ENCODE data around the gene PLCG2.

PLCG2 gene

GRCh38 chr16:81842564-81843242, 63.6 kb downstream of the PLCG2 start:
- ATAC-seq (ENCODE audit: low read depth) (no peak), DNase-seq (ENCODE audit: low spot score in 2 of 2) (no peak)
- peaks cover 58% of the 10 kb centered on the region for H3K4me1 Mint-ChIP-seq
- H3K27ac Mint-ChIP-seq = peak overlapping the region; percentile 93
- H3K4me3 Mint-ChIP-seq = peak overlapping the region; percentile 73
- peaks cover 2% of the 10 kb centered on the region for H3K9me3 Mint-ChIP-seq
- no peaks in the 10 kb centered on the region for H3K27me3 Mint-ChIP-seq
- H3K36me3 Mint-ChIP-seq = peaks cover 16% of the 10 kb centered on the region

- H3K27ac Mint-ChIP-seq = peak overlapping the region; percentile 93
- peaks cover 2% of the 10 kb centered on the region for H3K9me3 Mint-ChIP-seq
- H3K4me1 Mint-ChIP-seq = peaks cover 60% of the 10 kb centered on the region
- ATAC-seq (ENCODE audit: low read depth) (no peak), DNase-seq (ENCODE audit: low spot score in 2 of 2) (no peak)
- no peaks in the 10 kb centered on the region for H3K27me3 Mint-ChIP-seq
- peak overlapping the region; percentile 11 for H3K4me3 Mint-ChIP-seq
- peaks cover 19% of the 10 kb centered on the region for H3K36me3 Mint-ChIP-seq
These were observed 64.1 kb downstream of the PLCG2 start for GRCh38 chr16:81843243-81843582.

- ATAC-seq (ENCODE audit: low read depth) = peak; percentile 5
- peak overlapping the region; percentile 2 for H3K4me3 Mint-ChIP-seq
- H3K9me3 Mint-ChIP-seq = peaks cover 2% of the 10 kb centered on the region
- no peak for DNase-seq (ENCODE audit: low spot score in 2 of 2)
- H3K36me3 Mint-ChIP-seq = peaks cover 20% of the 10 kb centered on the region
- H3K4me1 Mint-ChIP-seq = peaks cover 62% of the 10 kb centered on the region
- peak overlapping the region; percentile 93 for H3K27ac Mint-ChIP-seq
- H3K27me3 Mint-ChIP-seq = no peaks in the 10 kb centered on the region
These were observed 64.6 kb downstream of the PLCG2 start for GRCh38 chr16:81843683-81844082.

GRCh38 chr16:81846105-81846504, 67.0 kb downstream of the PLCG2 start:
- H3K9me3 Mint-ChIP-seq = peaks cover 2% of the 10 kb centered on the region
- H3K4me3 Mint-ChIP-seq = no peak overlapping the region
- no peak for ATAC-seq (ENCODE audit: low read depth)
- no peak for DNase-seq (ENCODE audit: low spot score in 2 of 2)
- H3K4me1 Mint-ChIP-seq = peaks cover 71% of the 10 kb centered on the region
- H3K27me3 Mint-ChIP-seq = no peaks in the 10 kb centered on the region
- peak overlapping the region; percentile 61 for H3K27ac Mint-ChIP-seq
- peaks cover 29% of the 10 kb centered on the region for H3K36me3 Mint-ChIP-seq

GRCh38 chr16:81848306-81848853, 69.3 kb downstream of the PLCG2 start:
- ATAC-seq (ENCODE audit: low read depth) (no peak), DNase-seq (ENCODE audit: low spot score in 2 of 2) (no peak)
- H3K27ac Mint-ChIP-seq = peak overlapping the region; percentile 88
- no peaks in the 10 kb centered on the region for H3K27me3 Mint-ChIP-seq
- peaks cover 33% of the 10 kb centered on the region for H3K36me3 Mint-ChIP-seq
- H3K4me1 Mint-ChIP-seq = peaks cover 69% of the 10 kb centered on the region
- peak overlapping the region; percentile 48 for H3K4me3 Mint-ChIP-seq
- peaks cover 2% of the 10 kb centered on the region for H3K9me3 Mint-ChIP-seq

GRCh38 chr16:81850197-81850944, 71.3 kb downstream of the PLCG2 start:
- Mint-ChIP-seq H3K27ac (peak overlapping the region; percentile 92), H3K36me3 (peaks cover 31% of the 10 kb centered on the region), H3K4me1 (peaks cover 54% of the 10 kb centered on the region), H3K27me3 (no peaks in the 10 kb centered on the region), H3K9me3 (peaks cover 2% of the 10 kb centered on the region), H3K4me3 (peak overlapping the region; percentile 1)
- DNase-seq (ENCODE audit: low spot score in 2 of 2) (no peak), ATAC-seq (ENCODE audit: low read depth) (no peak)

- Mint-ChIP-seq H3K4me1 (peaks cover 51% of the 10 kb centered on the region), H3K27ac (peak overlapping the region; percentile 92), H3K36me3 (peaks cover 35% of the 10 kb centered on the region), H3K27me3 (no peaks in the 10 kb centered on the region), H3K4me3 (no peak overlapping the region), H3K9me3 (no peaks in the 10 kb centered on the region)
- ATAC-seq (ENCODE audit: low read depth) = no peak
- no peak for DNase-seq (ENCODE audit: low spot score in 2 of 2)
These were observed 73.3 kb downstream of the PLCG2 start for GRCh38 chr16:81852347-81852746.

GRCh38 chr16:81855552-81856153, 76.6 kb downstream of the PLCG2 start:
- Mint-ChIP-seq H3K27me3 (no peaks in the 10 kb centered on the region), H3K36me3 (peaks cover 37% of the 10 kb centered on the region), H3K4me1 (peaks cover 27% of the 10 kb centered on the region), H3K9me3 (no peaks in the 10 kb centered on the region), H3K27ac (peak overlapping the region; percentile 86), H3K4me3 (no peak overlapping the region)
- no peak for ATAC-seq (ENCODE audit: low read depth)
- DNase-seq (ENCODE audit: low spot score in 2 of 2) = no peak

- H3K9me3 Mint-ChIP-seq = no peaks in the 10 kb centered on the region
These were observed 81.5 kb downstream of the PLCG2 start for GRCh38 chr16:81860287-81861266.

GRCh38 chr16:81861503-81861902, 82.4 kb downstream of the PLCG2 start:
- no peak for ATAC-seq (ENCODE audit: low read depth)
- H3K4me3 Mint-ChIP-seq = no peak overlapping the region

More at GRCh38 chr16:81860287-81861266, 81.5 kb downstream of the PLCG2 start:
- DNase-seq (ENCODE audit: low spot score in 2 of 2) = no peak
- H3K27me3 Mint-ChIP-seq = no peaks in the 10 kb centered on the region
- H3K27ac Mint-ChIP-seq = peak overlapping the region; percentile 93
- ATAC-seq (ENCODE audit: low read depth) = no peak
- H3K36me3 Mint-ChIP-seq = peaks cover 38% of the 10 kb centered on the region
- H3K4me3 Mint-ChIP-seq = no peak overlapping the region
- H3K4me1 Mint-ChIP-seq = peaks cover 41% of the 10 kb centered on the region

GRCh38 chr16:81861915-81862314, 82.8 kb downstream of the PLCG2 start:
- H3K9me3 Mint-ChIP-seq = no peaks in the 10 kb centered on the region
- H3K4me3 Mint-ChIP-seq = no peak overlapping the region
- no peaks in the 10 kb centered on the region for H3K27me3 Mint-ChIP-seq
- peak overlapping the region; percentile 93 for H3K27ac Mint-ChIP-seq
- DNase-seq (ENCODE audit: low spot score in 2 of 2) (no peak), ATAC-seq (ENCODE audit: low read depth) (no peak)
- H3K4me1 Mint-ChIP-seq = peaks cover 40% of the 10 kb centered on the region
- peaks cover 35% of the 10 kb centered on the region for H3K36me3 Mint-ChIP-seq

More at GRCh38 chr16:81861503-81861902, 82.4 kb downstream of the PLCG2 start:
- Mint-ChIP-seq H3K36me3 (peaks cover 36% of the 10 kb centered on the region), H3K4me1 (peaks cover 39% of the 10 kb centered on the region), H3K27ac (peak overlapping the region; percentile 93), H3K9me3 (no peaks in the 10 kb centered on the region), H3K27me3 (no peaks in the 10 kb centered on the region)
- DNase-seq (ENCODE audit: low spot score in 2 of 2) = no peak

- ATAC-seq (ENCODE audit: low read depth) (peak; percentile 78), DNase-seq (ENCODE audit: low spot score in 2 of 2) (peak; percentile 32 to 53)
- H3K9me3 Mint-ChIP-seq = no peaks in the 10 kb centered on the region
- peak overlapping the region; percentile 62 for H3K4me3 Mint-ChIP-seq
- H3K4me1 Mint-ChIP-seq = peaks cover 56% of the 10 kb centered on the region
- peak overlapping the region; percentile 92 for H3K27ac Mint-ChIP-seq
- peaks cover 27% of the 10 kb centered on the region for H3K36me3 Mint-ChIP-seq
- no peaks in the 10 kb centered on the region for H3K27me3 Mint-ChIP-seq
These were observed 84.7 kb downstream of the PLCG2 start for GRCh38 chr16:81863630-81864352.

Measured in memory B cell (primary cell).